ENCODE results near the gene GALNT15.

Gene GALNT15

GRCh38 chr3:16279010-16279801 is 104.7 kb downstream of the GALNT15 start:
- no peak overlapping the region for H2AFZ ChIP-seq (ENCODE audit: insufficient read depth, low read length, poor library complexity)
- H2BK5ac ChIP-seq (ENCODE audit: low read depth, low read length, poor library complexity): no peak overlapping the region
- no peak overlapping the region for H2BK120ac ChIP-seq (ENCODE audit: insufficient read depth, low read length, poor library complexity)
- H4K12ac ChIP-seq (ENCODE audit: low read depth, low read length): no peak overlapping the region
- no peaks in the 10 kb centered on the region for H3K4me1 ChIP-seq (ENCODE audit: control insufficient read depth in 1 of 2, insufficient read depth in 2 of 2, low read length in 2 of 2)
- no peak overlapping the region for H3K9ac ChIP-seq (ENCODE audit: low read length)
- WGBS (ENCODE audit: extremely low coverage, insufficient coverage, insufficient read length): no CpG with 5 or more reads among the region's 3 CpGs
- no peak overlapping the region for H3K14ac ChIP-seq (ENCODE audit: low read length)
- H2BK12ac ChIP-seq (ENCODE audit: low read length): no peak overlapping the region
- H3K27ac ChIP-seq (ENCODE audit: low read depth, low read length): no peak overlapping the region
- no peak overlapping the region for H3K23ac ChIP-seq (ENCODE audit: low read length)
- no peak overlapping the region for H3K4ac ChIP-seq (ENCODE audit: low read depth, low read length)
- no peak for DNase-seq
- no peak overlapping the region for H2AK5ac ChIP-seq (ENCODE audit: low read length)
- H3K79me2 ChIP-seq (ENCODE audit: control insufficient read depth, insufficient read depth, low read length, poor library complexity): no peaks in the 10 kb centered on the region
- H3K4me2 ChIP-seq (ENCODE audit: low read length): no peak overlapping the region
- H3K79me1 ChIP-seq (ENCODE audit: low read length): no peaks in the 10 kb centered on the region
- H4K91ac ChIP-seq (ENCODE audit: low read depth, low read length): no peak overlapping the region
- no peak overlapping the region for H4K8ac ChIP-seq (ENCODE audit: low read depth, low read length)
- peaks cover 3 to 6% of the 10 kb centered on the region in 2 experiments for H3K36me3 ChIP-seq (ENCODE audit: control insufficient read depth in 1 of 2, insufficient read depth in 2 of 2, low read length in 2 of 2)
- H3K4me3 ChIP-seq (ENCODE audit: low read depth, low read length): no peak overlapping the region
- H3K18ac ChIP-seq (ENCODE audit: low read length): no peak overlapping the region
- no peaks in the 10 kb centered on the region for H3K27me3 ChIP-seq (ENCODE audit: insufficient read depth, low read length)
- no peaks in the 10 kb centered on the region for H3K9me3 ChIP-seq (ENCODE audit: insufficient read depth, low read depth, low read length)

GRCh38 chr3:16280671-16281070 is 106.2 kb downstream of the GALNT15 start:
- no peak overlapping the region for H2BK5ac ChIP-seq (ENCODE audit: low read depth, low read length, poor library complexity)
- H3K27ac ChIP-seq (ENCODE audit: low read depth, low read length): no peak overlapping the region
- WGBS (ENCODE audit: extremely low coverage, insufficient coverage, insufficient read length): no CpG with 5 or more reads among the region's 2 CpGs
- H3K4ac ChIP-seq (ENCODE audit: low read depth, low read length): no peak overlapping the region
- H2BK12ac ChIP-seq (ENCODE audit: low read length): no peak overlapping the region
- H2AK5ac ChIP-seq (ENCODE audit: low read length): no peak overlapping the region
- H3K27me3 ChIP-seq (ENCODE audit: insufficient read depth, low read length): no peaks in the 10 kb centered on the region
- H3K4me3 ChIP-seq (ENCODE audit: low read depth, low read length): no peak overlapping the region
- no peak overlapping the region for H3K18ac ChIP-seq (ENCODE audit: low read length)
- no peak overlapping the region for H3K4me2 ChIP-seq (ENCODE audit: low read length)
- peaks cover 0 to 6% of the 10 kb centered on the region in 2 experiments for H3K36me3 ChIP-seq (ENCODE audit: control insufficient read depth in 1 of 2, insufficient read depth in 2 of 2, low read length in 2 of 2)
- no peak overlapping the region for H2BK120ac ChIP-seq (ENCODE audit: insufficient read depth, low read length, poor library complexity)
- H3K23ac ChIP-seq (ENCODE audit: low read length): no peak overlapping the region
- no peak overlapping the region for H2AFZ ChIP-seq (ENCODE audit: insufficient read depth, low read length, poor library complexity)
- H3K9ac ChIP-seq (ENCODE audit: low read length): no peak overlapping the region
- H3K14ac ChIP-seq (ENCODE audit: low read length): no peak overlapping the region
- H3K4me1 ChIP-seq (ENCODE audit: control insufficient read depth in 1 of 2, insufficient read depth in 2 of 2, low read length in 2 of 2): no peaks in the 10 kb centered on the region
- no peak overlapping the region for H4K91ac ChIP-seq (ENCODE audit: low read depth, low read length)
- no peak overlapping the region for H4K12ac ChIP-seq (ENCODE audit: low read depth, low read length)
- no peak overlapping the region for H4K8ac ChIP-seq (ENCODE audit: low read depth, low read length)
- H3K79me2 ChIP-seq (ENCODE audit: control insufficient read depth, insufficient read depth, low read length, poor library complexity): no peaks in the 10 kb centered on the region
- no peaks in the 10 kb centered on the region for H3K9me3 ChIP-seq (ENCODE audit: insufficient read depth, low read depth, low read length)
- no peak for DNase-seq
- H3K79me1 ChIP-seq (ENCODE audit: low read length): no peaks in the 10 kb centered on the region

All from trophoblast cell (in vitro differentiated cells and primary cell).